Body of pancreas (tissue), 4 donors: ENCODE data around the gene RAF1. TPM values are rescaled to one million over a fixed set of nuclear protein-coding genes. Genes with fewer than 3 reads are reported as not detected.
"Not testable (repeated sequence)": the region's sequence is repeated elsewhere in the genome, so short reads cannot be mapped to it uniquely, and the experiment has no call there.

Experiments
- ATAC-seq: fragments of 150-250 bp; one replicate; pipeline ENCODE4 v1.9.1; 2016
- DNase-seq, 4 donors: peaks; one replicate each; pipeline ENCODE4 v3.0.0-alpha.2; 2019
- H3K27ac ChIP-seq, 4 donors: fragments of 200-600 bp; sonication (generic); 1 replicate in 3 of 4; 2 replicates in 1 of 4; pipeline versions ENCODE4 v1.5.1 to v1.6.1; 2016 to 2019; ENCODE audit warnings: mild to moderate bottlenecking in 1 of 4, mixed read lengths in 1 of 4, moderate library complexity in 1 of 4
- H3K27me3 ChIP-seq, 2 donors: fragments of 200-600 bp; sonication (generic); one replicate each; pipeline ENCODE4 v1.6.0; 2016; ENCODE audit warnings: mild to moderate bottlenecking in 1 of 2
- H3K36me3 ChIP-seq, 2 donors: fragments of 200-600 bp; sonication (generic); replicated peaks in 1 of 2; 2 replicates each; pipeline ENCODE4 v1.5.1; 2016; ENCODE audit warnings: low read depth in 2 of 2; ENCODE audit not compliant: insufficient read depth in 1 of 2
- H3K4me1 ChIP-seq: fragments of 200-600 bp; sonication (generic); one replicate; pipeline ENCODE4 v1.6.0; 2016
- H3K4me3 ChIP-seq, 2 donors: fragments of 200-600 bp; sonication (generic); 1 replicate in 1 of 2; 2 replicates in 1 of 2; pipeline ENCODE4 v1.5.1; 2016 to 2019
- H3K9me3 ChIP-seq, 3 donors: fragments of 200-600 bp; sonication (generic); 1 replicate in 2 of 3; 2 replicates in 1 of 3; pipeline ENCODE4 v1.5.1; 2016
- POLR2A ChIP-seq, 3 donors: fragments of 450-650 bp; IDR thresholded peaks; one replicate each; pipeline ENCODE4 v1.6.1; 2016; ENCODE audit warnings: antibody characterized with exemption in 3 of 3, mild to moderate bottlenecking in 2 of 3
- WGBS, 2 donors: methylation state at CpG; one replicate each; pipeline ENCODE4 v1.1.5; 2017; 5-methylcytosine and 5-hydroxymethylcytosine counted together
- intact Hi-C: fragments of 100-400 bp; cut with DNase I; formaldehyde crosslinking; loops from one replicate; pipeline ENCODE4 v1.15.1; 2023
- total RNA-seq, 2 donors: library from RNA; depleted of rRNA; stranded (reverse); fragments of >200 nt; gene quantifications; one replicate each; pipeline ENCODE4 v1.1.0, GENCODE V29; 2016
- TF ChIP-seq, protein P1 (sequence below), 7 experiments: fragments of 450-650 bp in 4 of 7; fragments of 200-600 bp in 3 of 7; sonication (generic) in 3 of 7; IDR thresholded peaks; one replicate each; pipeline ENCODE4 v1.5.1; 2016 to 2019; ENCODE audit warnings: antibody characterized with exemption in 7 of 7

RAF1 gene
- total RNA-seq, 2 donors from 2014 or later: 52.1 to 53.7 TPM

DNA sequence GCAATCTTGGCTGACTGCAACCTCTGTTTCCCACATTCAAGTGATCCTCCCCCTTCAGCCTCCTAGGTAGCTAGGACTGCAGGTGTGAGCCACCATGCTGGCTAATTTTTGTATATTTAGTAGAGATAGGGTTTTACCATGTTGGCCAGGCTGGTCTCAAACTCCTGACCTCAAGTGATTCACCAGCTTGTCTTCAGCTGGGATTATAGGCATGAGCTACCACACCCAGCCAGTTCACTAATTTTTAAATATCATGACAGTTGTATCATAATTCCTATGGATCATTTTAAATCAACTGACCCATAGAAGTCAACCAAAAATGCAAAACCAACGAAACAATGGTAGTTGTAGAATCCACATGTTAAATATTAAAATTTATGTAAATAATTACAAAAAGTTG is 35.1 kb downstream of the RAF1 start:
- H3K27me3 ChIP-seq: no peaks in the 10 kb centered on the region
- 44 to 50% methylated on average over 1 of the region's 1 CpG for WGBS, 2 donors
- ATAC-seq (no peak), DNase-seq (no peak)
- no peaks in the 10 kb centered on the region for H3K36me3 ChIP-seq
- peaks cover 67% of the 10 kb centered on the region for H3K4me1 ChIP-seq
- intact Hi-C loops: no loop called here
- TF ChIP-seq, protein P1, sequence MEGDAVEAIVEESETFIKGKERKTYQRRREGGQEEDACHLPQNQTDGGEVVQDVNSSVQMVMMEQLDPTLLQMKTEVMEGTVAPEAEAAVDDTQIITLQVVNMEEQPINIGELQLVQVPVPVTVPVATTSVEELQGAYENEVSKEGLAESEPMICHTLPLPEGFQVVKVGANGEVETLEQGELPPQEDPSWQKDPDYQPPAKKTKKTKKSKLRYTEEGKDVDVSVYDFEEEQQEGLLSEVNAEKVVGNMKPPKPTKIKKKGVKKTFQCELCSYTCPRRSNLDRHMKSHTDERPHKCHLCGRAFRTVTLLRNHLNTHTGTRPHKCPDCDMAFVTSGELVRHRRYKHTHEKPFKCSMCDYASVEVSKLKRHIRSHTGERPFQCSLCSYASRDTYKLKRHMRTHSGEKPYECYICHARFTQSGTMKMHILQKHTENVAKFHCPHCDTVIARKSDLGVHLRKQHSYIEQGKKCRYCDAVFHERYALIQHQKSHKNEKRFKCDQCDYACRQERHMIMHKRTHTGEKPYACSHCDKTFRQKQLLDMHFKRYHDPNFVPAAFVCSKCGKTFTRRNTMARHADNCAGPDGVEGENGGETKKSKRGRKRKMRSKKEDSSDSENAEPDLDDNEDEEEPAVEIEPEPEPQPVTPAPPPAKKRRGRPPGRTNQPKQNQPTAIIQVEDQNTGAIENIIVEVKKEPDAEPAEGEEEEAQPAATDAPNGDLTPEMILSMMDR (IDR thresholded peaks at IDR 0.05): no peak
- no peak for TF ChIP-seq POLR2A (IDR thresholded peaks at IDR 0.05)
- H3K4me3 ChIP-seq: no peak overlapping the region
- no peaks in the 10 kb centered on the region for H3K9me3 ChIP-seq
- peak overlapping the region in 1 of 4 donors; percentile 53 for H3K27ac ChIP-seq

DNA sequence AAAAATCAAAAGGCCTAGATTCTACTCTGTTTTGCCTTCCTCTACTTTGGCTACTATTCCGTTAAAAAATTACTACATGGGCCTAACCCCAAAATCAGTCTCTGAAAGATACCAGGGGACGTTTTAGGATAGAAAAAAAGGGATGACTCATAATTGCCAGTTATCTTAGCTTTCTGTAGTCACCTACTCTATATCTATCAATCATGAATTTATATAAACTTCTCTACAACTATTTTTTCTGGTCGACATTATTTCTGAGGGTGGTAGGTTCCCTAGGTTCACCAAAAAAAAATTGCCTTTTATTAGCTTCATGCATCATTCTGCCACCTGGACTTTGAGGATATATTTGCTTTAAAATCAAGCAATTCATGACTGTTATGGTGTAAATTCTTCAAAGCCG is 36.5 kb downstream of the RAF1 start:
- TF ChIP-seq POLR2A (IDR thresholded peaks at IDR 0.05): no peak
- TF ChIP-seq, protein P1 (IDR thresholded peaks at IDR 0.05): no peak
- H3K9me3 ChIP-seq: no peaks in the 10 kb centered on the region
- H3K4me1 ChIP-seq: peaks cover 72% of the 10 kb centered on the region
- no peak for ATAC-seq
- H3K36me3 ChIP-seq: no peaks in the 10 kb centered on the region
- H3K27me3 ChIP-seq: no peaks in the 10 kb centered on the region
- H3K27ac ChIP-seq: peak overlapping the region in 3 of 4 donors; percentile 17 to 28 (median 21)
- intact Hi-C loops: no loop called here
- WGBS, 2 donors: 27 to 33% methylated on average over 4 of the region's 4 CpGs
- no peak for DNase-seq
- no peak overlapping the region for H3K4me3 ChIP-seq

DNA sequence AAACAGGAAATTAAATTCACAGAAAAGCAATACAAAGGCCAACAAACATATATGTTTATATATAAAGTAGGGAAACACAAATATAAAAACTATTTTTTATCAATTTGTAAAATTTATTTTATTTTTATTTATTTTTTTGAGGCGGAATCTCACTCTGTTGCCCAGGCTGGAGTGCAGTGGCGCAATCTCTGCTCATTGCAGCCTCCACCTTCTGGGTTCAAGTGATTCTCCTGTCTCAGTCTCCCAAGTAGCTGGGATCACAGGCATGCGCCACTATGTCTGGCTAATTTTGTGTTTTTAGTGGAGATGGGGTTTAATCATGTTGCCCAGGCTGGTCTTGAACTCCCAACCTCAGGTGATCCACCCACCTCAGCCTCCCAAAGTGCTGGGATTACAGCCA is 39.0 kb downstream of the RAF1 start:
- ATAC-seq, intact Hi-C loops: not testable (repeated sequence)

DNA sequence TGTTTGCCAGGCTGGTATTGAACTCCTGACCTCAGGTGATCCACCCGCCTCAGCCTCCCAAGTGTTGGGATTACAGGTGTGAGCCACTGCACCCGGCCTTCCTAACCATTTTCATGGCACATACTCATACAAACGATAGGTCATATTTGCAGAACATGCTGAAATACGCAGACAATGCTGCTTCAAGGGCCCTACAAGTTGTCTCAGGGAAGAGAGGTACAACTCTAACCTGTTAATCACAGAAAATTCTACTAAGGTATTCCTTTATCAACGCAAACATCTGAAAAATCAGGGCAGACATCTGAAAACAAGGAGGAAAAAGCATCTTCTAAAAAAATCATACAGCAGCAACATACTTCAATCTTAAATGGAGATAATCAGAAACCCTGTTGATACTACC is 39.9 kb downstream of the RAF1 start:
- ATAC-seq: no peak
- DNase-seq: no peak
- 73 to 80% methylated on average over 5 of the region's 5 CpGs for WGBS, 2 donors
- no peaks in the 10 kb centered on the region for H3K9me3 ChIP-seq
- peaks cover 58% of the 10 kb centered on the region for H3K4me1 ChIP-seq
- TF ChIP-seq POLR2A (IDR thresholded peaks at IDR 0.05): no peak
- TF ChIP-seq, protein P1 (IDR thresholded peaks at IDR 0.05): no peak
- H3K36me3 ChIP-seq: no peaks in the 10 kb centered on the region
- H3K4me3 ChIP-seq: no peak overlapping the region
- no peaks in the 10 kb centered on the region for H3K27me3 ChIP-seq
- intact Hi-C loops: no loop called here
- H3K27ac ChIP-seq: no peak overlapping the region

More for the DNA sequence above, 39.0 kb downstream of the RAF1 start:
- not testable (repeated sequence) for H3K27me3 ChIP-seq, H3K36me3 ChIP-seq, H3K9me3 ChIP-seq, H3K4me3 ChIP-seq, DNase-seq
- Histone ChIP-seq H3K4me1 (peaks cover 68% of the 10 kb centered on the region), H3K27ac (peak overlapping the region in 3 of 4 donors; percentile 31 to 68 (median 60))
- 83 to 91% methylated on average over 3 of the region's 3 CpGs for WGBS, 2 donors

DNA sequence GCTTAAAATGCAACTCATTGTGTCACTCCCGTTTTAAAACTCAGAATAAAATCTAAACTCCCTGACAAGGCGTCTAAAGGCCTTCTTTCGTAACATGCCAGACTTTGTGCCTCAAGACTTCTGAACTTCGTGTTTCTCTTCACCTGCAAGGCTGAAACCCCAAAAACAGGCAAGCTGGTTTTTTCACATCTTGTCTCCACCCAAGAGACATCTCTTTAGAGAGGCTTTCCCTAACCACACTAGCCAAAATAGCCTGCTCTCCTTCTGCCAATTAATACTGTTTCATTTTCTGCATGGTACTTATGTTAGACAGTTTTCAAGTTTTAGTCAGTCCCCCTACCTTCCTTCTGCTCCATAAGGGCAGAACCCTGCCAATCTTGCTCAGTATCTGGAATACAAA is 41.6 kb downstream of the RAF1 start:
- peaks cover 47% of the 10 kb centered on the region for H3K4me1 ChIP-seq
- H3K4me3 ChIP-seq: no peak overlapping the region
- no peak overlapping the region for H3K27ac ChIP-seq
- no peaks in the 10 kb centered on the region for H3K9me3 ChIP-seq
- H3K36me3 ChIP-seq: peaks cover 0 to 2% of the 10 kb centered on the region in 2 donors
- no peaks in the 10 kb centered on the region for H3K27me3 ChIP-seq
- no peak for TF ChIP-seq POLR2A (IDR thresholded peaks at IDR 0.05)
- TF ChIP-seq, protein P1 (IDR thresholded peaks at IDR 0.05): no peak
- intact Hi-C loops: no loop called here
- ATAC-seq: no peak
- WGBS, 2 donors: 66 to 70% methylated on average over 4 of the region's 4 CpGs
- no peak for DNase-seq
